Occipital lobe (tissue), 3 donors: ENCODE results near the gene WFDC10B. TPM values are rescaled to one million over a fixed set of nuclear protein-coding genes. Genes with fewer than 3 reads are reported as not detected.
"Not testable (repeated sequence)": the region's sequence is repeated elsewhere in the genome, so short reads cannot be mapped to it uniquely, and the experiment has no call there.

Experiments used
- DNase-seq: peaks from one replicate; lab custom pipeline; 2025; lab: John Stamatoyannopoulos, UW
- small RNA-seq: library from RNA; depleted of rRNA; stranded (forward); fragments of <200 nt; gene quantifications from one replicate; pipeline ENCODE3, GENCODE V24; 2014
- total RNA-seq: library from RNA; depleted of rRNA; stranded (reverse); fragments of >200 nt; gene quantifications from one replicate; pipeline ENCODE4 v1.2.3, GENCODE V29; 2014

WFDC10B gene
- total RNA-seq, 1 donor from 2014 or later: not detected

GRCh38 chr20:45647441-45648050, 57.3 kb downstream of the WFDC10B start:
- DNase-seq: no peak

- no peak for DNase-seq
These were observed 57.9 kb downstream of the WFDC10B start for GRCh38 chr20:45646875-45647274.

- DNase-seq: not testable (repeated sequence)
These were observed 59.0 kb downstream of the WFDC10B start for GRCh38 chr20:45645869-45646268.

GRCh38 chr20:45641076-45641475, 63.7 kb downstream of the WFDC10B start:
- DNase-seq: not testable (repeated sequence)

- DNase-seq: no peak
These were observed 65.1 kb downstream of the WFDC10B start for GRCh38 chr20:45639687-45640086.

- no peak for DNase-seq
These were observed 68.3 kb downstream of the WFDC10B start for GRCh38 chr20:45636513-45636912.

Small RNA genes within 50 kb of the gene (small RNA-seq; reads per million reads assigned to genes)
- gene MIR3617: not detected
- gene SPINT5P: not detected

Other genes starting within 250 kb of the WFDC10B start
- 3.4 TPM for gene WFDC2, start 235.3 kb downstream of the WFDC10B start, total RNA-seq
- gene SPINT3, start 189.4 kb downstream of the WFDC10B start, total RNA-seq: not detected
- gene WFDC6, start 165.5 kb downstream of the WFDC10B start, total RNA-seq: not detected
- gene EPPIN, start 157.6 kb downstream of the WFDC10B start, total RNA-seq: not detected
- not detected for gene WFDC8, start 125.7 kb downstream of the WFDC10B start, total RNA-seq
- not detected for gene WFDC10A, start 75.3 kb downstream of the WFDC10B start, total RNA-seq
- not detected for gene WFDC9, start 73.7 kb downstream of the WFDC10B start, total RNA-seq
- gene WFDC11, start 34.8 kb downstream of the WFDC10B start, total RNA-seq: not detected
- not detected for gene WFDC13, start 3.0 kb downstream of the WFDC10B start, total RNA-seq
- gene SPINT4, start 17.3 kb upstream of the WFDC10B start, total RNA-seq: not detected
- gene WFDC3, start 86.9 kb upstream of the WFDC10B start, total RNA-seq: not detected
- 9.2 TPM for gene DNTTIP1, start 86.9 kb upstream of the WFDC10B start, total RNA-seq
- 6.9 TPM for gene UBE2C, start 107.6 kb upstream of the WFDC10B start, total RNA-seq
- 1.2 TPM for gene TNNC2, start 122.3 kb upstream of the WFDC10B start, total RNA-seq
- gene SNX21, start 128.8 kb upstream of the WFDC10B start, total RNA-seq: 22.8 TPM
- gene ACOT8, start 152.4 kb upstream of the WFDC10B start, total RNA-seq: 21.5 TPM
- 13.9 TPM for gene ZSWIM3, start 152.6 kb upstream of the WFDC10B start, total RNA-seq
- gene ZSWIM1, start 176.2 kb upstream of the WFDC10B start, total RNA-seq: 5.5 TPM
- 1.7 TPM for gene SPATA25, start 182.6 kb upstream of the WFDC10B start, total RNA-seq
- gene NEURL2, start 186.2 kb upstream of the WFDC10B start, total RNA-seq: 2.8 TPM
- gene CTSA, start 186.3 kb upstream of the WFDC10B start, total RNA-seq: 15.8 TPM
- 19.0 TPM for gene PLTP, start 207.1 kb upstream of the WFDC10B start, total RNA-seq
- 14.5 TPM for gene PCIF1, start 229.7 kb upstream of the WFDC10B start, total RNA-seq